ENCODE results near the gene PCBP3. TPM values are rescaled to one million over a fixed set of nuclear protein-coding genes. Genes with fewer than 3 reads are reported as not detected.

The PCBP3 gene
- total RNA-seq, 1 donor from 2014 or later, result not detected

- no peak for DNase-seq (ENCODE audit: low read depth)
- H3K4me3 ChIP-seq (ENCODE audit: low read depth, low read length), result no peak overlapping the region
- TF ChIP-seq CTCF (conservative IDR thresholded peaks at IDR 0.05; ENCODE audit: low read depth, low read length), result no peak
Measured at GRCh38 chr21:45637883-45638282, 5.6 kb upstream of the PCBP3 start.

- no peak for DNase-seq (ENCODE audit: low read depth)
- no peak for TF ChIP-seq CTCF (conservative IDR thresholded peaks at IDR 0.05; ENCODE audit: low read depth, low read length)
Measured at GRCh38 chr21:45638707-45639106, 4.8 kb upstream of the PCBP3 start.

GRCh38 chr21:45639206-45640000 is 4.1 kb upstream of the PCBP3 start:
- no peak for TF ChIP-seq CTCF (conservative IDR thresholded peaks at IDR 0.05; ENCODE audit: low read depth, low read length)
- no peak for DNase-seq (ENCODE audit: low read depth)
- no peak overlapping the region for H3K4me3 ChIP-seq (ENCODE audit: low read depth, low read length)

More at GRCh38 chr21:45638707-45639106, 4.8 kb upstream of the PCBP3 start:
- H3K4me3 ChIP-seq (ENCODE audit: low read depth, low read length), result no peak overlapping the region

GRCh38 chr21:45640001-45640887 is 3.3 kb upstream of the PCBP3 start:
- no peak for TF ChIP-seq CTCF (conservative IDR thresholded peaks at IDR 0.05; ENCODE audit: low read depth, low read length)
- H3K4me3 ChIP-seq (ENCODE audit: low read depth, low read length), result no peak overlapping the region
- DNase-seq (ENCODE audit: low read depth), result no peak

GRCh38 chr21:45640888-45641479 is 2.5 kb upstream of the PCBP3 start:
- no peak overlapping the region for H3K4me3 ChIP-seq (ENCODE audit: low read depth, low read length)
- TF ChIP-seq CTCF (conservative IDR thresholded peaks at IDR 0.05; ENCODE audit: low read depth, low read length), result no peak
- no peak for DNase-seq (ENCODE audit: low read depth)

- TF ChIP-seq CTCF (conservative IDR thresholded peaks at IDR 0.05; ENCODE audit: low read depth, low read length), result no peak
- H3K4me3 ChIP-seq (ENCODE audit: low read depth, low read length), result no peak overlapping the region
- DNase-seq (ENCODE audit: low read depth), result no peak
Measured at GRCh38 chr21:45641480-45642035, 2.0 kb upstream of the PCBP3 start.
